Activated CD4-positive, alpha-beta T cell treated with anti-CD3 and anti-CD28 coated beads, Interleukin-2, amount 10 ng/mL, durations not matched to agents 7 days and 5 days (primary cell): ENCODE measurements around the gene USP17L20. TPM values are rescaled to one million over a fixed set of nuclear protein-coding genes. Genes with fewer than 3 reads are reported as not detected.
"Not testable (repeated sequence)": the region's sequence is repeated elsewhere in the genome, so short reads cannot be mapped to it uniquely, and the experiment has no call there.

Experiments
- CTCF ChIA-PET: fragments of 350-600 bp; sonication (Branson Sonifier 250); formaldehyde crosslinking; loops from one replicate; lab custom pipeline; 2021; ENCODE audit warnings: antibody characterized with exemption; lab: Charles Lee
- POLR2A ChIA-PET: fragments of 350-600 bp; sonication (Branson Sonifier 250); formaldehyde crosslinking; loops from one replicate; lab custom pipeline; 2021; ENCODE audit warnings: antibody characterized with exemption; lab: Charles Lee
- DNase-seq: peaks from one replicate; pipeline ENCODE4 v3.0.0-alpha.2; 2020
- H3K27ac Mint-ChIP-seq: one replicate; pipeline ENCODE4 v1.8.0; 2021; ENCODE audit warnings: mild to moderate bottlenecking, moderate library complexity, mixed read lengths
- H3K27me3 Mint-ChIP-seq: one replicate; pipeline ENCODE4 v1.8.0; 2021; ENCODE audit warnings: mixed read lengths
- H3K36me3 Mint-ChIP-seq: one replicate; pipeline ENCODE4 v1.8.0; 2021; ENCODE audit warnings: low read depth, mixed read lengths
- H3K4me1 Mint-ChIP-seq: one replicate; pipeline ENCODE4 v1.8.0; 2021; ENCODE audit warnings: mixed read lengths
- H3K4me3 Mint-ChIP-seq: one replicate; pipeline ENCODE4 v1.8.0; 2021; ENCODE audit warnings: mild to moderate bottlenecking, moderate library complexity, mixed read lengths
- H3K9me3 Mint-ChIP-seq: one replicate; pipeline ENCODE4 v1.8.0; 2021; ENCODE audit warnings: mixed read lengths
- total RNA-seq, 2 experiments: library from RNA; stranded (reverse); gene quantifications; one replicate each; pipeline ENCODE4 v1.2.3, GENCODE V29; 2021

USP17L20 gene
- total RNA-seq, 2 experiments from 2014 or later: not detected

DNA sequence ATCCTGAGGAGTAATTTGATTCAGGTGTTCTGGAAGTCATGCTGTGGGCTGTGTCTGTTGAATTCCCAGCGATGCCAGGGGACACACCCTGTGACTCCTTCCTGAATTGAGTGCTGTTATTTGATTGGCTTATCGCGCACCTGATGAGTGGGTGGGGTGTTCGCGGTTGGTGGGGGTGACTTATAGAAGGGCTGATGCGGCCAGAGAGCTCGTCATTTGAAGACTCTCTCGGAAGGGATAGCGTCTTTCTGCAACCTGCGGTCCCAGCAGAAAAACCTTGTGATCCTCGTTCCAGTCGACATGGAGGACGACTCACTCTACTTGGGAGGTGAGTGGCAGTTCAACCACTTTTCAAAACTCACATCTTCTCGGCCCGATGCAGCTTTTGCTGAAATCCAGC is 9.4 kb downstream of the USP17L20 start, which contains the start of gene USP17L22:
Gene USP17L22, plus strand, starts transcription at position 301 of the 400 bp plus-strand sequence. Its CDS starts 0 bp downstream, at position 301.
- H3K4me3 Mint-ChIP-seq, H3K36me3 Mint-ChIP-seq, H3K9me3 Mint-ChIP-seq, DNase-seq, CTCF ChIA-PET, H3K27ac Mint-ChIP-seq, POLR2A ChIA-PET, H3K27me3 Mint-ChIP-seq, H3K4me1 Mint-ChIP-seq: not testable (repeated sequence)

DNA sequence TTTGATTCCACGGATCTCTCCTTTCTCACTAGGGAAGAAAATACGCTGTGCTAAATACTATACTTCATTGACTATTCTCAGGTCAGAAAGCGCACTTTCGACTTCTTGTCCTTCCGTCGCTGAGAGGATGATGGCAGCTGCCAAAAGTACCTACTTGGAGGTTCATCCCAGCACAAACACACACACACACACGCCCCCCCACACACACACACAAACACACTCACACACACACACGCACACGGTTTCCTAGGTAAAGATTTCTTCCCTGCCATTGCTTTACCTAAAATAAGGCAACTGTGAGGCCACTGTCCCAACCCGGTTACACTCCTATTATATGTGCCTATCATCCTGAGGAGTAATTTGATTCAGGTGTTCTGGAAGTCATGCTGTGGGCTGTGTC is 13.8 kb downstream of the USP17L20 start:
- CTCF ChIA-PET, H3K27me3 Mint-ChIP-seq, H3K27ac Mint-ChIP-seq, H3K9me3 Mint-ChIP-seq, H3K4me1 Mint-ChIP-seq, H3K36me3 Mint-ChIP-seq, POLR2A ChIA-PET, H3K4me3 Mint-ChIP-seq: not testable (repeated sequence)
- DNase-seq: peak; percentile 7

Other genes with a start within 250 kb of the USP17L20 start
- gene FAM90A26, start 87.7 kb upstream of the USP17L20 start, total RNA-seq: not detected
- not detected for gene USP17L10, start 47.5 kb upstream of the USP17L20 start, total RNA-seq
- gene USP17L11, start 42.7 kb upstream of the USP17L20 start, total RNA-seq: not detected
- not detected for gene USP17L12, start 38.0 kb upstream of the USP17L20 start, total RNA-seq
- not detected for gene USP17L13, start 33.2 kb upstream of the USP17L20 start, total RNA-seq
- not detected for gene USP17L15, start 23.7 kb upstream of the USP17L20 start, total RNA-seq
- gene USP17L17, start 14.2 kb upstream of the USP17L20 start, total RNA-seq: not detected
- gene USP17L18, start 9.5 kb upstream of the USP17L20 start, total RNA-seq: not detected
- not detected for gene USP17L19, start 4.7 kb upstream of the USP17L20 start, total RNA-seq
- not detected for gene USP17L21, start 4.7 kb downstream of the USP17L20 start, total RNA-seq
- not detected for gene USP17L22, start 9.5 kb downstream of the USP17L20 start, total RNA-seq
- gene USP17L24, start 67.0 kb downstream of the USP17L20 start, total RNA-seq: not detected
- gene USP17L25, start 71.8 kb downstream of the USP17L20 start, total RNA-seq: not detected
- gene USP17L26, start 76.5 kb downstream of the USP17L20 start, total RNA-seq: not detected
- not detected for gene USP17L5, start 81.3 kb downstream of the USP17L20 start, total RNA-seq
- gene USP17L27, start 86.0 kb downstream of the USP17L20 start, total RNA-seq: not detected
- not detected for gene USP17L28, start 90.8 kb downstream of the USP17L20 start, total RNA-seq
- gene USP17L29, start 95.5 kb downstream of the USP17L20 start, total RNA-seq: not detected
- not detected for gene USP17L30, start 105.0 kb downstream of the USP17L20 start, total RNA-seq
- gene DEFB131A, start 186.3 kb downstream of the USP17L20 start, total RNA-seq: not detected